Fibroblast of mammary gland (primary cell): Measurements from ENCODE around the gene SLC9B1.
A peak's percentile ranks its signal among the peaks of the same experiment; 100 is the strongest.
"Not testable (repeated sequence)": the region's sequence is repeated elsewhere in the genome, so short reads cannot be mapped to it uniquely, and the experiment has no call there.

Experiments used
- DNase-seq: peaks from one replicate; pipeline ENCODE4 v3.0.0-alpha.2; 2010; ENCODE audit warnings: low read depth
- H3K4me3 ChIP-seq: 2 replicates; pipeline ENCODE4 v1.5.1; 2011; ENCODE audit warnings: low read depth, mild to moderate bottlenecking, low read length, moderate library complexity; ENCODE audit not compliant: control insufficient read depth
- CTCF ChIP-seq: conservative IDR thresholded peaks from 2 replicates; pipeline ENCODE4 v1.5.1; 2011; ENCODE audit warnings: low read depth, low read length, inconsistent platforms; ENCODE audit not compliant: control insufficient read depth, insufficient read depth

The SLC9B1 gene

GRCh38 chr4:102871772-102872171 lies 147.7 kb downstream of the SLC9B1 start:
- H3K4me3 ChIP-seq, result no peak overlapping the region
- no peak for TF ChIP-seq CTCF
- DNase-seq, result no peak

- DNase-seq, result no peak
Measured at GRCh38 chr4:102869569-102870197, 149.8 kb downstream of the SLC9B1 start.

GRCh38 chr4:102868781-102869568 lies 150.5 kb downstream of the SLC9B1 start, which contains the start of gene CISD2:
Gene CISD2, plus strand, starts transcription at chr4:102868992. Its CDS starts 93 bp downstream, at chr4:102869085.
- H3K4me3 ChIP-seq, result peak within 1 kb of the TSS; percentile 84
- DNase-seq, result peak; percentile 86
- TF ChIP-seq CTCF, result no peak

More at GRCh38 chr4:102869569-102870197, 149.8 kb downstream of the SLC9B1 start:
- H3K4me3 ChIP-seq, result peak overlapping the region; percentile 84
- peak; percentile 34 for TF ChIP-seq CTCF

GRCh38 chr4:102868153-102868780 lies 151.2 kb downstream of the SLC9B1 start:
- TF ChIP-seq CTCF, result no peak
- H3K4me3 ChIP-seq, result peak overlapping the region; percentile 66
- no peak for DNase-seq

GRCh38 chr4:102867278-102868152 lies 152.0 kb downstream of the SLC9B1 start:
- TF ChIP-seq CTCF, result no peak
- DNase-seq, result no peak
- peak overlapping the region; percentile 66 for H3K4me3 ChIP-seq

- H3K4me3 ChIP-seq, DNase-seq: not testable (repeated sequence)
Measured at GRCh38 chr4:102865327-102865726, 154.2 kb downstream of the SLC9B1 start.
